ENCODE data around the gene HOXB7. TPM values are rescaled to one million over a fixed set of nuclear protein-coding genes. Genes with fewer than 3 reads are reported as not detected.

The HOXB7 gene
- total and polyA plus RNA-seq, 7 donors: 0.85 to 3.0 (median 1.6) TPM

DNA sequence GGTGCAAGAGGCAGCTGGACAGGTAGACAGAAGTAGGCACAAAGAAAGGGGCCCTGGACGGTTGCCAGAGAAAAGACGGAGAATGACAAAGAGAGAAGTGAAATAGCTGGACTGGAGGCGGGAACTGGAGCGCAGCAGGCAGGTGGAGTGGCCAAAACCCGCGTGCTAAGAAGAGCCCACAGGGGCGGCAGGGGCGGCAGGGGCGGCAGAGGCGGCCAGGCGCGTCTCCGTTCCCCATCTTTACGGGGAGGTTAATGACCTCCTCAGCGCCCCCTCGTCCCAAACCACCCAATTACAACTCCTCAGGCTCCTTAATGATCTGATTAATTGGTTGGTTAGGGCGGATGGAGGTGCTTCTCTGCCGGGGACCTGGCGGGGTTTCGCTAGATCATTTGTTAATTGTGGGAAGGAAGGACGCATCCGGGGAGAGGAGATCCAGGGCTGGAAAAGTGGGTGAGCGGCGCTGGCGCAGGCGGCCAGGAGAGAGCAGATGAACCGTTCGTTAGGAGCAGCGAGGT is 30.8 kb upstream of the HOXB7 start:
- 13 to 23% (median 21%) methylated on average over 29 of the region's 29 CpGs for WGBS, 3 donors
- ATAC-seq (no peak), DNase-seq (no peak)
- Histone ChIP-seq H3K4me3 (no peak overlapping the region), H3K27ac (no peak overlapping the region), H3K27me3 (ENCODE audit: insufficient read depth in 3 of 3, low read length in 2 of 3) (peaks cover 0 to 100% (median 44%) of the 10 kb centered on the region in 3 donors), H3K4me1 (no peaks in the 10 kb centered on the region), H3K36me3 (ENCODE audit: insufficient read depth in 1 of 2, low read depth in 1 of 2) (no peaks in the 10 kb centered on the region), H3K9me3 (no peaks in the 10 kb centered on the region)
- intact Hi-C loops (cut with DNase I): no loop called here
- TF ChIP-seq, protein P1, sequence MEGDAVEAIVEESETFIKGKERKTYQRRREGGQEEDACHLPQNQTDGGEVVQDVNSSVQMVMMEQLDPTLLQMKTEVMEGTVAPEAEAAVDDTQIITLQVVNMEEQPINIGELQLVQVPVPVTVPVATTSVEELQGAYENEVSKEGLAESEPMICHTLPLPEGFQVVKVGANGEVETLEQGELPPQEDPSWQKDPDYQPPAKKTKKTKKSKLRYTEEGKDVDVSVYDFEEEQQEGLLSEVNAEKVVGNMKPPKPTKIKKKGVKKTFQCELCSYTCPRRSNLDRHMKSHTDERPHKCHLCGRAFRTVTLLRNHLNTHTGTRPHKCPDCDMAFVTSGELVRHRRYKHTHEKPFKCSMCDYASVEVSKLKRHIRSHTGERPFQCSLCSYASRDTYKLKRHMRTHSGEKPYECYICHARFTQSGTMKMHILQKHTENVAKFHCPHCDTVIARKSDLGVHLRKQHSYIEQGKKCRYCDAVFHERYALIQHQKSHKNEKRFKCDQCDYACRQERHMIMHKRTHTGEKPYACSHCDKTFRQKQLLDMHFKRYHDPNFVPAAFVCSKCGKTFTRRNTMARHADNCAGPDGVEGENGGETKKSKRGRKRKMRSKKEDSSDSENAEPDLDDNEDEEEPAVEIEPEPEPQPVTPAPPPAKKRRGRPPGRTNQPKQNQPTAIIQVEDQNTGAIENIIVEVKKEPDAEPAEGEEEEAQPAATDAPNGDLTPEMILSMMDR (IDR thresholded peaks at IDR 0.05): no peak

DNA sequence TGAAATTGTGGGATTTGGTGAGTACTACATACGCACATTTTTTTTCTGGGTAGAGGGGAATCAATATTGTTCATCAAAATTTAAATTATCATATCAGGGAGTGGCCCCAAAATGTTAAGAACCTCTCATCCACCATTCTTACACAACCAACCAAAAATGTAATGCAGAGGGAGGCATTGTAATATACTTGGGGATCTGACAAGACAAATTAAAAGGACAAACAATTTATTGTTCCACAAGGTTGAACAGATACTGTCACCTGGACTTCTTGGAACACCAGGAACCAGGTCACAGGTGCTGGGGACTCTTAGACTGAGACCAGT is 30.0 kb upstream of the HOXB7 start:
- H3K27me3 ChIP-seq (ENCODE audit: insufficient read depth in 3 of 3, low read length in 2 of 3): peaks cover 3 to 100% (median 41%) of the 10 kb centered on the region in 3 donors
- H3K27ac ChIP-seq: no peak overlapping the region

DNA sequence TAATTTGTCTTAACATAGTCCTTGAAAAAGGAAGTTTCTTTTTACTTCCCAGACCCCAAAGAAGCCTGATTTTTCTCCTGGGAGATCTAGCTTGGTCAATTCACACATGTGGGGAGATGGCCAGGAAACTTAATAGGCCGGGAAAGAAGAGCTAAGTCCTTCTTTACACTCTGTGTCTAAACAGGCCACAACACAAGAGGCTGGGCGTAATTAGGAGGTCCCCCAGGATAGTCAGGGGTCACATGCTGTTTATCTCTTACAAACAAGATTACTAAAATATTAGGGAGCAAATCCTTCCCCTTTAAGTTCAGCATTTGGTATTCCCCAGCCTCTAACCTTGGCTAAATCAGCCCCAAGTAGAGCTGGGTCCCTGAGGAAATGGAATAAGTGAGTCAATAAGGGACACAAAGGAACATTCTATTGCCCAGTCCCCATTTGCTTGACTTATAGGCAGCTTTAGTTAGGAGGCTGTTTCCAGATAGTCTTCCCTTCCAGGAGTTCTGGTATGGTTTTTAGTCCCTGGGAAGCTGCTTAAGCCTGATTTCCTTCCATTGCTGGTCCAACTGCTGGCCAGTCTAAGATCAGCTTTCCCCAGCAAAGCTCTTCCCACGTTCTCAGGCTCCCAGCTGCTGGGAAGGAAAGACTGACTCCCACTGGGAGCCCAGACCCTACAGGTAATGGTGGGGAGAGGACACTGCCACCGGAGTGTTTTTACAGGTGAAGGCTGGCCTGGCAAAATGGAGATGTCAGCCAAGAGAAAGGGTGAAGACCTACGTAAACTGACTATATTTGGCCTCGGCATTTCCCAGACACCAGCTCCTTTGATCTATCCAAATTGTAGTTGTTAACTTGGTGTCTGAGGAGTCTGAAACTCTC is 29.4 kb upstream of the HOXB7 start:
- ATAC-seq: no peak
- H3K9me3 ChIP-seq: no peaks in the 10 kb centered on the region
- no peak for DNase-seq
- TF ChIP-seq, protein P1 (IDR thresholded peaks at IDR 0.05): no peak
- WGBS, 3 donors: 53 to 60% (median 59%) methylated on average over 6 of the region's 6 CpGs
- H3K4me1 ChIP-seq: no peaks in the 10 kb centered on the region
- intact Hi-C loops (cut with DNase I): no loop called here
- H3K27me3 ChIP-seq (ENCODE audit: insufficient read depth in 3 of 3, low read length in 2 of 3): peaks cover 8 to 100% (median 42%) of the 10 kb centered on the region in 3 donors
- H3K27ac ChIP-seq: no peak overlapping the region
- H3K36me3 ChIP-seq (ENCODE audit: insufficient read depth in 1 of 2, low read depth in 1 of 2): no peaks in the 10 kb centered on the region
- no peak overlapping the region for H3K4me3 ChIP-seq

More for the DNA sequence above, 30.0 kb upstream of the HOXB7 start:
- ATAC-seq (no peak), DNase-seq (no peak)
- intact Hi-C loops (cut with DNase I): no loop called here
- Histone ChIP-seq H3K4me3 (no peak overlapping the region), H3K9me3 (no peaks in the 10 kb centered on the region), H3K36me3 (ENCODE audit: insufficient read depth in 1 of 2, low read depth in 1 of 2) (no peaks in the 10 kb centered on the region), H3K4me1 (no peaks in the 10 kb centered on the region)
- WGBS, 3 donors: 73 to 83% (median 78%) methylated on average over 1 of the region's 1 CpG
- TF ChIP-seq, protein P1 (IDR thresholded peaks at IDR 0.05): no peak

DNA sequence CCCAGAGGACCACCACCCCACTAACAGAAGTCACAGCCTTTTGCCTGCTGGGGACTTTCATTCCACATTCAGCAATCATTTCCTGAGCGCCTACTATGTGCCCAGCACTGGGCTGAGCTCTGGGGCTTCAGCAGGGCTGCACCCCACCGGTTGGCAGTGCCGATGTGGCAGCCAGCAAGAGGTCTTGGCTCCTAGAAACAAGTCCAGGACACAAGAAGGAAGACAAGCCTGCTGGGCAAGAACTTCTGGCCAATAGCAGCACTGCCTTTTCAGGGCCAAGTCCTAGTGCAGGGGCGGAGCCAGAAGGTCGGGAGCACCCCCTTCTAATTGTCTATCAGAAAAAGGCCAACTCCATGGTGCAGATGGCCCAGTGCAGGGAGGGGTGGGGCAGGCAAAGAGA is 28.3 kb upstream of the HOXB7 start:
- Histone ChIP-seq H3K9me3 (no peaks in the 10 kb centered on the region), H3K4me1 (no peaks in the 10 kb centered on the region), H3K27ac (no peak overlapping the region), H3K4me3 (no peak overlapping the region), H3K27me3 (ENCODE audit: insufficient read depth in 3 of 3, low read length in 2 of 3) (peaks cover 11 to 100% (median 40%) of the 10 kb centered on the region in 3 donors), H3K36me3 (ENCODE audit: insufficient read depth in 1 of 2, low read depth in 1 of 2) (no peaks in the 10 kb centered on the region)
- TF ChIP-seq, protein P1 (IDR thresholded peaks at IDR 0.05): no peak
- ATAC-seq (no peak), DNase-seq (no peak)
- 48 to 49% (median 48%) methylated on average over 5 of the region's 5 CpGs for WGBS, 3 donors
- intact Hi-C loops (cut with DNase I): no loop called here

Measured in psoas muscle (tissue), 8 donors.